ENCODE measurements around the gene MEOX2. TPM values are rescaled to one million over a fixed set of nuclear protein-coding genes. Genes with fewer than 3 reads are reported as not detected.

The MEOX2 gene
- polyA plus RNA-seq, 4 donors = 0.78 to 2.4 TPM; not detected in 2

- Histone ChIP-seq H3K27ac (ENCODE audit: low read depth in 1 of 3, low read length in 2 of 3) (no peak overlapping the region), H3K4me3 (ENCODE audit: low read depth in 1 of 3, low read length in 3 of 3) (no peak overlapping the region), H3K4me1 (ENCODE audit: control insufficient read depth in 3 of 3, insufficient read depth in 2 of 3, low read depth in 1 of 3, low read length in 2 of 3) (no peaks in the 10 kb centered on the region), H3K36me3 (ENCODE audit: control insufficient read depth in 3 of 3, insufficient read depth in 2 of 3, low read depth in 1 of 3, low read length in 3 of 3) (no peaks in the 10 kb centered on the region), H3K27me3 (ENCODE audit: control insufficient read depth in 3 of 3, insufficient read depth in 3 of 3, low read length in 3 of 3) (no peaks in the 10 kb centered on the region), H3K9me3 (ENCODE audit: control insufficient read depth in 2 of 2, insufficient read depth in 1 of 2, low read depth in 1 of 2, low read length in 1 of 2) (no peaks in the 10 kb centered on the region)
- 56 to 83% (median 58%) methylated on average over 1 of the region's 1 CpG for WGBS, 3 donors
- no peak for DNase-seq
- no peak for FAIRE-seq
Measured at GRCh38 chr7:15707570-15707969, 21.1 kb upstream of the MEOX2 start.

- DNase-seq (no peak), FAIRE-seq (no peak)
- Histone ChIP-seq H3K9me3 (ENCODE audit: control insufficient read depth in 2 of 2, insufficient read depth in 1 of 2, low read depth in 1 of 2, low read length in 1 of 2) (no peaks in the 10 kb centered on the region), H3K27me3 (ENCODE audit: control insufficient read depth in 3 of 3, insufficient read depth in 3 of 3, low read length in 3 of 3) (no peaks in the 10 kb centered on the region), H3K36me3 (ENCODE audit: control insufficient read depth in 3 of 3, insufficient read depth in 2 of 3, low read depth in 1 of 3, low read length in 3 of 3) (no peaks in the 10 kb centered on the region), H3K4me3 (ENCODE audit: low read depth in 1 of 3, low read length in 3 of 3) (no peak overlapping the region), H3K4me1 (ENCODE audit: control insufficient read depth in 3 of 3, insufficient read depth in 2 of 3, low read depth in 1 of 3, low read length in 2 of 3) (no peaks in the 10 kb centered on the region), H3K27ac (ENCODE audit: low read depth in 1 of 3, low read length in 2 of 3) (no peak overlapping the region)
- WGBS, 3 donors = 88 to 96% (median 91%) methylated on average over 1 of the region's 1 CpG
Measured at GRCh38 chr7:15703732-15704131, 17.2 kb upstream of the MEOX2 start.

- H3K27ac ChIP-seq (ENCODE audit: low read depth in 1 of 3, low read length in 2 of 3) = no peak overlapping the region
- H3K27me3 ChIP-seq (ENCODE audit: control insufficient read depth in 3 of 3, insufficient read depth in 3 of 3, low read length in 3 of 3) = peaks cover 0 to 15% (median 7%) of the 10 kb centered on the region in 3 donors
- no peak for DNase-seq
- H3K36me3 ChIP-seq (ENCODE audit: control insufficient read depth in 3 of 3, insufficient read depth in 2 of 3, low read depth in 1 of 3, low read length in 3 of 3) = no peaks in the 10 kb centered on the region
- no peak overlapping the region for H3K4me3 ChIP-seq (ENCODE audit: low read depth in 1 of 3, low read length in 3 of 3)
- FAIRE-seq = no peak
- no peaks in the 10 kb centered on the region for H3K9me3 ChIP-seq (ENCODE audit: control insufficient read depth in 2 of 2, insufficient read depth in 1 of 2, low read depth in 1 of 2, low read length in 1 of 2)
- 90 to 92% (median 91%) methylated on average over 5 of the region's 5 CpGs for WGBS, 3 donors
- peaks cover 0 to 6% (median 0%) of the 10 kb centered on the region in 3 donors for H3K4me1 ChIP-seq (ENCODE audit: control insufficient read depth in 3 of 3, insufficient read depth in 2 of 3, low read depth in 1 of 3, low read length in 2 of 3)
Measured at GRCh38 chr7:15692501-15693020, 6.1 kb upstream of the MEOX2 start.

- no peak overlapping the region for H3K27ac ChIP-seq (ENCODE audit: low read depth in 1 of 3, low read length in 2 of 3)
- H3K27me3 ChIP-seq (ENCODE audit: control insufficient read depth in 3 of 3, insufficient read depth in 3 of 3, low read length in 3 of 3) = peaks cover 9 to 44% (median 30%) of the 10 kb centered on the region in 3 donors
- peaks cover 3 to 30% (median 5%) of the 10 kb centered on the region in 3 donors for H3K4me1 ChIP-seq (ENCODE audit: control insufficient read depth in 3 of 3, insufficient read depth in 2 of 3, low read depth in 1 of 3, low read length in 2 of 3)
- no peaks in the 10 kb centered on the region for H3K9me3 ChIP-seq (ENCODE audit: control insufficient read depth in 2 of 2, insufficient read depth in 1 of 2, low read depth in 1 of 2, low read length in 1 of 2)
- H3K36me3 ChIP-seq (ENCODE audit: control insufficient read depth in 3 of 3, insufficient read depth in 2 of 3, low read depth in 1 of 3, low read length in 3 of 3) = no peaks in the 10 kb centered on the region
- 18 to 42% (median 20%) methylated on average over 2 of the region's 2 CpGs for WGBS, 3 donors
- H3K4me3 ChIP-seq (ENCODE audit: low read depth in 1 of 3, low read length in 3 of 3) = no peak overlapping the region
- FAIRE-seq (no peak), DNase-seq (peak in 1 of 2 donors; percentile 6)
Measured at GRCh38 chr7:15688911-15689310, 2.4 kb upstream of the MEOX2 start.

- Histone ChIP-seq H3K4me3 (ENCODE audit: low read depth in 1 of 3, low read length in 3 of 3) (no peak overlapping the region), H3K27me3 (ENCODE audit: control insufficient read depth in 3 of 3, insufficient read depth in 3 of 3, low read length in 3 of 3) (peaks cover 9 to 45% (median 30%) of the 10 kb centered on the region in 3 donors), H3K36me3 (ENCODE audit: control insufficient read depth in 3 of 3, insufficient read depth in 2 of 3, low read depth in 1 of 3, low read length in 3 of 3) (no peaks in the 10 kb centered on the region), H3K9me3 (ENCODE audit: control insufficient read depth in 2 of 2, insufficient read depth in 1 of 2, low read depth in 1 of 2, low read length in 1 of 2) (no peaks in the 10 kb centered on the region), H3K27ac (ENCODE audit: low read depth in 1 of 3, low read length in 2 of 3) (no peak overlapping the region), H3K4me1 (ENCODE audit: control insufficient read depth in 3 of 3, insufficient read depth in 2 of 3, low read depth in 1 of 3, low read length in 2 of 3) (peaks cover 3 to 30% (median 5%) of the 10 kb centered on the region in 3 donors)
- no peak for FAIRE-seq
- DNase-seq = peak in 1 of 2 donors; percentile 6
- WGBS, 3 donors = 2 to 16% (median 9%) methylated on average over 10 of the region's 10 CpGs
Measured at GRCh38 chr7:15688279-15688626, 1.8 kb upstream of the MEOX2 start.

- no peaks in the 10 kb centered on the region for H3K9me3 ChIP-seq (ENCODE audit: control insufficient read depth in 2 of 2, insufficient read depth in 1 of 2, low read depth in 1 of 2, low read length in 1 of 2)
- no peak overlapping the region for H3K27ac ChIP-seq (ENCODE audit: low read depth in 1 of 3, low read length in 2 of 3)
- no peak for FAIRE-seq
- 5 to 13% (median 8%) methylated on average over 21 of the region's 21 CpGs for WGBS, 3 donors
- H3K36me3 ChIP-seq (ENCODE audit: control insufficient read depth in 3 of 3, insufficient read depth in 2 of 3, low read depth in 1 of 3, low read length in 3 of 3) = no peaks in the 10 kb centered on the region
- peaks cover 3 to 30% (median 5%) of the 10 kb centered on the region in 3 donors for H3K4me1 ChIP-seq (ENCODE audit: control insufficient read depth in 3 of 3, insufficient read depth in 2 of 3, low read depth in 1 of 3, low read length in 2 of 3)
- peak overlapping the region in 1 of 3 donors; percentile 57 for H3K4me3 ChIP-seq (ENCODE audit: low read depth in 1 of 3, low read length in 3 of 3)
- H3K27me3 ChIP-seq (ENCODE audit: control insufficient read depth in 3 of 3, insufficient read depth in 3 of 3, low read length in 3 of 3) = peaks cover 9 to 45% (median 30%) of the 10 kb centered on the region in 3 donors
- peak in 1 of 2 donors; percentile 30 for DNase-seq
Measured at GRCh38 chr7:15687546-15688278, 1.2 kb upstream of the MEOX2 start.

- Histone ChIP-seq H3K4me3 (ENCODE audit: low read depth in 1 of 3, low read length in 3 of 3) (peak overlapping the region in 1 of 3 donors; percentile 57), H3K9me3 (ENCODE audit: control insufficient read depth in 2 of 2, insufficient read depth in 1 of 2, low read depth in 1 of 2, low read length in 1 of 2) (no peaks in the 10 kb centered on the region), H3K27ac (ENCODE audit: low read depth in 1 of 3, low read length in 2 of 3) (no peak overlapping the region), H3K27me3 (ENCODE audit: control insufficient read depth in 3 of 3, insufficient read depth in 3 of 3, low read length in 3 of 3) (peaks cover 9 to 45% (median 30%) of the 10 kb centered on the region in 3 donors), H3K4me1 (ENCODE audit: control insufficient read depth in 3 of 3, insufficient read depth in 2 of 3, low read depth in 1 of 3, low read length in 2 of 3) (peaks cover 3 to 30% (median 5%) of the 10 kb centered on the region in 3 donors), H3K36me3 (ENCODE audit: control insufficient read depth in 3 of 3, insufficient read depth in 2 of 3, low read depth in 1 of 3, low read length in 3 of 3) (no peaks in the 10 kb centered on the region)
- DNase-seq (peak in 1 of 2 donors; percentile 16), FAIRE-seq (no peak)
- 4 to 8% (median 7%) methylated on average over 30 of the region's 30 CpGs for WGBS, 3 donors
Measured at GRCh38 chr7:15686957-15687545, 568 bp upstream of the MEOX2 start.

- WGBS, 3 donors = 2 to 4% (median 3%) methylated on average over 51 to 54 of the region's 54 CpGs
- FAIRE-seq = no peak
- H3K27me3 ChIP-seq (ENCODE audit: control insufficient read depth in 3 of 3, insufficient read depth in 3 of 3, low read length in 3 of 3) = peaks cover 9 to 45% (median 30%) of the 10 kb centered on the region in 3 donors
- peak; percentile 21 to 59 for DNase-seq
- no peaks in the 10 kb centered on the region for H3K36me3 ChIP-seq (ENCODE audit: control insufficient read depth in 3 of 3, insufficient read depth in 2 of 3, low read depth in 1 of 3, low read length in 3 of 3)
- H3K4me1 ChIP-seq (ENCODE audit: control insufficient read depth in 3 of 3, insufficient read depth in 2 of 3, low read depth in 1 of 3, low read length in 2 of 3) = peaks cover 3 to 30% (median 5%) of the 10 kb centered on the region in 3 donors
- no peaks in the 10 kb centered on the region for H3K9me3 ChIP-seq (ENCODE audit: control insufficient read depth in 2 of 2, insufficient read depth in 1 of 2, low read depth in 1 of 2, low read length in 1 of 2)
- peak overlapping the region in 2 of 3 donors; percentile 42 to 57 for H3K4me3 ChIP-seq (ENCODE audit: low read depth in 1 of 3, low read length in 3 of 3)
- no peak overlapping the region for H3K27ac ChIP-seq (ENCODE audit: low read depth in 1 of 3, low read length in 2 of 3)
Measured at GRCh38 chr7:15685358-15686294, 857 bp downstream of the MEOX2 start.
